ENCODE measurements around the gene TMEM229A.
"Not testable (repeated sequence)": the region's sequence is repeated elsewhere in the genome, so short reads cannot be mapped to it uniquely, and the experiment has no call there.

The TMEM229A gene

DNA sequence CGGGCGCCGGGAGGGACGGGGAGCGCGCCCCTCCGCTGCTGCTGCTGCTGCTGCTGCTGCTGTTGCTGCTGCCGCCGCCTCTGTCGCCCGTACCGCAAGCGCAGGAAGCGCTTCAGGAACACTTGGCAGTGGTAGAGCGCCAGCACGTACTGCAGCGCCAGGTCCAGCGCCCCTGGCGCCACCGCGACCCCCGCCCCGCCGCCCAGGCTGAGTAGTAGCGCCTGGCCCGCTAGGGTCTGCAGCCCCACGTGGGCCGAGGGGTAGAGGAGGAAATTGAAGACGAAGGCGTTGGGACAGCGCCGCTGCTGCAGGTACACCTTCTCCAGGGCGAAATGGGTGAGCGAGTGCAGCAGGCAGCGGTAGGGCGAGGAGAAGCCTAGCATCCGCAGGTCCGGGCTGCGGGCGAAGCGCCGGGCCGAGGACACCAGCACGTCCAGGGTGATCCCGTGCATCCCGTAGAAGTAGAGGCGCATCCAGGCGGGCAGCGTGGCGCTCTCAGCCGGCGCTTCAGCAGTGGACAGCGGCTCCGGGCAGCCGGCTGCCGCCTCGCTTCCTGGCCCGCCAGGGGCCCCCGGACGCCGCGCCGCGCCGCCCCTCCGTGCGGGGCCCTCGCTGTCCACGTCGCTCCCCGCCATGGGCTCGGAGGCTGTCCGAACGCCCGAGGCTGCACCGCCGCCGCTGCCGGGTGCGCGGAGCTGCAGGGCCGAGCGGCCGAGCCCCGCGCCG lies at the start of gene TMEM229A:
TMEM229A (minus strand) TSS at position 699 of the 726 bp plus-strand sequence; CDS start at position 635, 64 bp downstream.
- no peak for DNase-seq

DNA sequence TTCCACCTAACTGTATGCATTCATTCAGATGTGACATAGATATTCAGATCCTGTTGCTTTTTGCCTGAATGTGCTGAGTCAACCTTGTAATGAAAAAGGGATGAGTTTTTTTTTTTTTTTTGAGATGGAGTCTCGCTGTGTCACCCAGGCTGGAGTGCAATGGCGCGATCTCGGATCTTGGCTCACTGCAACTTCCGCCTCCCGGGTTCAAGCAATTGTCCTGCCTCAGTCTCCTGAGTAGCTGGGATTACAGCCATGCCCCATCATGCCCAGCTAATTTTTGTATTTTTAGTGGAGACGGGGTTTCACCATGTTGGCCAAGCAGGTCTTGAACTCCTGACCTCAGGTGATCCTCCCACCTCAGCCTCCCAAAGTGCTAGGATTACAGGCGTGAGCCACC lies 49.4 kb upstream of the TMEM229A start:
- DNase-seq, result not testable (repeated sequence)

DNA sequence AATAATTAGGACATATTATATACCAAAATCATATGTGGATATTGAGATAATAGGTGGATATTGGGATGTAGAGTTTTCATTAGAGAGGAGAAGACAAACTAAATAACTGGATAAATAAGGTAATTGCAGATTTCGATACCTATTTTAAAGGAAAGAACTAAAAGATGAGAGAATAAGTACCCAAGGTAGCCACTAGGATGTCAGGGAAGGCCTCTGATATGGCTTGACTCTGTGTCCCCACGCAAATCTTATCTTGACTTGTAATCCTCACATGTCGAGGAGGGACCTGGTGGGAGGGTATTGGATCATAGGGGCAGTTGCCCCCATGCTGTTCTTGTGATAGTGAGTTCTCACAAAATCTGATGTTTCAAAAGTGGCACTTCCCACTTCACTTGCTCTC lies 44.7 kb upstream of the TMEM229A start:
- no peak for DNase-seq

DNA sequence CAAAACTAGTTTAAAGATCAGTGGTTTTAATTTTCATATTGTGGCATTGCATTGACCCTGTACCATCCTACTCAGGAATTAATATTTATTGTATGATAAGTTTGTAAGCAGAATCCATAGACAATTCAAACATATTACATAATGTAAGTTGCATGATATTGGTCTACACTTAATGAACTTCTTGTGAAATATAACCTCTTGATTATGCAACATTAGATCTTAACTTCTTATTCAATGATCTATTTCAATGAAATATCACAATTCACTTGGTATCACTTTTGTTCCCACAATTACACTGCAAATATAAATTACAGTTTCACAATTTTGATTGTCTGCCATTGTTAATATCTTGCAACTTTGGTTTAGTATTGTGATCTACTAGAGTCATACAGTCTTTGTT lies 44.0 kb upstream of the TMEM229A start:
- DNase-seq, result no peak

DNA sequence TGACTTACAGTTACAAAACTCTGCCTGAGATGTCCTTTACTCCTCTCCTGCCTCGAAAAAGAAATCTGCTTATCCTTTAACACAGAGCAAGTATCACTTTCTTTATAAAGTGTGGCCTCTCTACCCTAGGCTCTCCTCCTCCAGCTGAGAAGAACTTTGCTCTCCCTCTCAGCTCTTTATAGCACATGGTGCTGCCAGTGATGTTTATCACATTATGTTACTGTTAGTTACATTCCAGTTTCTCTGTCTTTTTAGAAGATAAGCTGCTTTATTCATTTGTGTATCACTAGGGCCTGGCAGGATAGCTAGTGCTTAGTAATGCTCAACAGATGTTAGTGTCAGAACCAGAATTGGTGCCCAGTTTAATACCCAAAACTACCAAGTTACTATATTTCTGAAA lies 41.1 kb upstream of the TMEM229A start:
- DNase-seq, result no peak

DNA sequence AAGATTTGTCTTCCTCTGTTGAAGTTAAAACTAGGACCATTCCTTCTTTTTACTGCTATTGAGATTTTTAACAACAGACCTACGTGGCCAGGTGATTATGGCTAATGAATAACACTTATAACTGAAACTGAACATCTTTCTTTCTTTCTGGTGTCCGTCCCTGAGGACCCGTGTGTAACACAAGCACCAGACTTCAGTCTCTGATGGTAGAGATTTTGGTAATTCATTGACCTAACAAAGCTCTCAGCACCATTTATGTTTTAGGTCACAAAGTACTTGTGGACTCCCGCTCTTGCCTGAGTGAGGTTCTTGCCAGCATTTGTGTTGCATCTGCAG lies 40.4 kb upstream of the TMEM229A start:
- no peak for DNase-seq

DNA sequence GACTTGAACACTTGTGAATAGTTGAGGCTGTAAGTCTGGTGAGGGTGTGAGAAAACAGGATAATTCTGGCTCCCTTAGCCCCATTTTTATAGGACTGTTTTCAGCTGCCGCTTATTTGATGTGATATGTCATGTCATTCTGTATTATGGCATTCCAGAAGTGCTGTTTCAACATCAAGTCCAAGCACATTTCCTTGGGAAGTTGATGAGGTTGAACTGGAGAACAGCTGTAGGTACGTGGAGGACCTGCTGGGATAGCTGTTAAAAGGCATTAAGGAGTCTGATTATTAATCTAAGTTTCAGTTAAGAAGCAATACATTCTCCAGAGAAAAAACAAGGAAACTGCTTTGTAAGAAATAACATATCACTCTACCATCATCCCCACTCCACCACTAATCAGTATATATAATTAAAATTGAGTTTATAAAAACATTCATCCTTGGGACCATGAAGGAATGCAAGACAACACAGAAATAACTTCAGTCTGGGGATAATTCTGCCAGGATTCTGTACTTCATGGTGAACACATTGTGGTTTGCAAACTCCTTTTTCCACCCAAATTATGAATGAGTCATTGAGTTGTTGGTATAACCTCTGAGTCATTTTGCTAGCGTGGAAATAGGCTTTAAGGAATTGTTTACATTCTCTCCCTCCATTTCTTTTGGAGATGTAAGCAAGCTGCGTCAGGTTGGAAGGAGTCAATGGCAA lies 39.9 kb upstream of the TMEM229A start:
- no peak for DNase-seq

DNA sequence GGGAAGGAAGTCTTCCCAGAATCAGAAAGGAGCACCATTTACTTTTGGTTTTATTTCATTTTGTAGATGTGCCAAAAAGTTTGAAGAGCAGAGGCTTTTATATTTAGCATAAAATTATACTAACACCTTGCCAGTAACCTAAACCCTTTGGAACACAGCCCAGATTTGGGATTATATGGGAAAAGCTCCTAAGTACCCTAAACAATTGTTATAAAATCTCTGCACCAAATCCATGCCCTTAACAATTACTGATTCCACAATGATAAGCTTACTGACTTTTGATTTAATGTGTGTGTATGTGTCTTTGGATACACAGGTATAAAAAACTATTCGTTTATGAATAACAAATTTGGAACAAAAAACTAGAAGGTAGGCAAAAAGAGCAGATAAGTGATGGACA lies 39.0 kb upstream of the TMEM229A start:
- DNase-seq, result no peak

DNA sequence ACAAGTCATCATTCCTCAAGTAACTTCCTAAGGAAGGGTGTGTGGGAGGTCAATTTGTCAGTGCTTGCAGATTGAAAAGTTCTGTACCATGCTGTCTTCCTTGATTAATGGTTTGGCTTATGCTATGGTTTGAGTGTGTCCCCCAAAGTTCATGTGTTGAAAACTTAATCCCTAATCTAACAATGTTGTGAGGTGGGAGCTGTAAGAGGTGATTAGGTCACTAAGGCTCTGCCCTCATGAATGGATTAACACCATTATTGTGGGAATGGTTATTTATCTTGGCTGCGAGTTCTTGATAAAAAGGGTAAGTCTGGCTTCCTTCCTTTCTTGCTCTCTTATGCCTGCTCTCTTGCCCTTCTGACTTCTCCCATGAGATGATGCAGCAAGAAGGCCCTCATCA lies 29.3 kb upstream of the TMEM229A start:
- no peak for DNase-seq

DNA sequence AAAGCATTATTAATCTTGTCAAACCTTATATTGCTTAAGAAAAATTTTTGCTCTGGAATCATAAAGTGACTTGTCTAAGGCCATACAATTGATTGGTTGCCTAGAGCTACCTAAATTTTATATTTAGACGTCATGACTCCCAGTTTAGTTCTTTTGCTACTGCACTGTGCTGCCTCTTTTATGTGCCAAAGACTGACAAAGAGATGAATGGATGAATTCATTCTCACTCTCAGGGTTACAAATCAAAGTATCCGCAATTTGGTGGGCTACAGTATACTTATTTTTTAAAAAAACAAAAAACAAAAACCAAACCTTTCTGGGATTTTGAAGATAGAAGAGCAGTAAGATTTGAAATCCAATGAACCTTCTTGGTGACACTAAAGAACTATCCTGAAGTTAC lies 27.7 kb upstream of the TMEM229A start:
- DNase-seq, result no peak

DNA sequence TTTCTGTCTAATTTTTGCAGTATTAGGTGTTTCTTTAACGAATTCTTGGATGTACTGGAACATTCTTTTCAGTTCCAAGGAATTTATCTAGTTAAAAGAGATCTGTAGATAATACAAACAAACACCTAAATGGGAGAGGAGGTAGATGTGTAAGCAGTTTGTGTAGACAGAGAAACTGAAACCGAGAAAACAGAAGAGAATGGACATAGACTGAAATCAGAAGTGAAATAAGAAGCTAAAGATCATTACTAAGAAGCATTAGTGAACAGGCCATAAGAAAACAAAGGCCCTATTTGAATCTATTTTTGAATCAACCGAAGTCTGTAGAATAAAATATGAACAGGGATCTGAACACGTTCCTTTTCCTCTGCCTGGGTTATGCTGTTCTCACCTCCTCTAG lies 26.5 kb upstream of the TMEM229A start:
- no peak for DNase-seq

DNA sequence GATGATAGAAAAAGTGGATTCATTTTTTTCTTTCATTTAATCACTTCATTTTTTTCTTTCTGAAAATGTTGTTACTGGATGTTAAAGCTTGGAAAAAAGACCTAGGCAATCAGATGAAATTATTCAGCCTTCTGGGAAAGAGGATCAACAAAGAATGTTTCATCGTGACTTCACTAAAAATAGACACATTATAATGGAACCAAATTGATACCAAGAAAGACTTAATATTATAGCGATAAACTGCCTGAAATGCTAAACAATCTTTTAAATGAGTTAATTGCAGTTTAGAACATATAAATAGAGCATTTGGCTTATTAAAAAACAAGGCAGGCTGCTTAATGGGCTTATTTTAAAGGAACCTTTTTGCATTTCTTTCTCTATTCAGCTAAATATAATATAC lies 25.6 kb upstream of the TMEM229A start:
- DNase-seq, result no peak

DNA sequence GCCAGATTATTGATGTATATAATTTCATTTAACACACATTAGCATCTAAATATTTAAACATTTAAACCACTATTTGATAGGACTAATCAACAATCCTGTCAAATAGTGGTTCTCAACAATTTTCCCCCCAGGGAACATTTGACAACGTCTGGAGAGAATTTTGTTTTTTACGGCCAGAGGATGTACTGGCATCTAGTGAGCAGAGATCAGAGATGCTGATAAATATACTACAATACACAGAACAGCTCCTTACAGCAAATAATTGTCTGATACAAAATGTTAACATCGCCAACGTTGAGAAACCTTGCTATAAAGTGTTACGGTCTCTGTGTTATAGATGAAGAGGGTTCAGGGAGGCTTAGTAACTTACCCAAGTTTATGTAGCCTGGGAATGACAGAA lies 25.0 kb upstream of the TMEM229A start:
- DNase-seq, result no peak

DNA sequence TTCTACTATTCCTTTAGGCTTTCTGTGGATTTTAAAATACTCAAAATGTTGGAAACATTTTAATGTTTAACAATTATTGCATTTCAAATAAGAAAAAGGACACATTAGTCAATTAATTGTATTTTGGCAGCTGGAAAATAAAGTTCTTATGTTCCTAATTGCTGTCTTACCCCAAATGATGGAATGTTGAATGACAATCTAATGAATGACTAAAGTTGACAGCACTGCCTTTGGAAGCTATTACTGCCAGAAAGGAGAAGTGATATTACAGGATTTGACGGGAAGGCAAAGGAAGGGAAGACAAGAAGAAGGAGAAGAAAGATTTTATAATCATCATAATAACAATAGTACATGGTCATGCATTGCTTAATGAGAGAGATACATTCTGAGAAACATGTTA lies 23.4 kb upstream of the TMEM229A start:
- DNase-seq, result no peak

DNA sequence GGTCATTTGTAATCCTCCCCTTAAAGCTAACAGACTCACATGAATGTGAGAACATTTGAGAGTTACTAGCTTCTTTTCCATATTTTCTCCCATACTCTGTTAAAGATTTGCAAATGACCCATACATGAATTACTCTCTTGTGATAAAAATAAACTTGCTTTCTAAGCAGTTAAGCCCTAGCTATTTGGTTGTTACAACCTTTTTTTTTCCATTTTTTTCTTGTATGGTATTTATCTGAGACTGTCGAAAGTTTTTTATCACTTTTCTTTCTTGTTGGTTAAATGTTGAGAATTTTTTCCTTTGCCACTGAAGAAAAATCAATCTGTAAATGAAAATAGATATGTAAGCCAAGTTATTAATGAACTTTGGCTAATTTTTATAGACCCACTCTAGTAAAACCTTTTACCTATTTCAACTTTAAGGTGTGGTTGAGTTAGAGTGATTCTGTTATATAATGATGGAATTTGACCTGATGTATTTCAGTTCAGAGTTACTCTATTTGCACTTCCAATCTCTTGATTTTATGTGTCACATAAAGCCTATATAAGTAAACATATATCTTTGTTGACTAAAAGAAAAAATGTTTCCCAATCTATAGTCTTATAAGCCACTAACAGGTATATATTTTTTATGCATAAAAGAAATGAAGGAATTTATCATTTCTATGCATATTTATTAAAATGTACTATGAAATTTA lies 19.0 kb upstream of the TMEM229A start:
- no peak for DNase-seq

DNA sequence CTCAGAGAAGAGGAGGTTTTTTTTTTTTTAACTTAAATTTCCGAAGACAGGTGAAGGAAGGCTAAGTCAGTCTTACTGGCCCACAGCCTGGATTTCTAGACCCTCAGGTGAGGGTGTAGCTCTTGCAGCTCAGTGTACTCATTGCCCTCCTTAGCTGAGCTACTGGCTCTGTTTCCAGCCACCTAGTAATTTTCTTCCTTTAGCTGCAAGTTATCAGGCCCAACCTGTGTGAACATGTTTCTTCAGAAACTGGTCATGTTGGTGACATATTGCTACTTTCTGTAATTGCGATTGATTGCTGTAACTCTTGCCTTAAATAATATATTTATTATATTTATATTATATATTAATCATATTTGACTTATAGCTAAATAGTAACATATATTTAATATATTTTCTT lies 10.0 kb upstream of the TMEM229A start:
- no peak for DNase-seq

DNA sequence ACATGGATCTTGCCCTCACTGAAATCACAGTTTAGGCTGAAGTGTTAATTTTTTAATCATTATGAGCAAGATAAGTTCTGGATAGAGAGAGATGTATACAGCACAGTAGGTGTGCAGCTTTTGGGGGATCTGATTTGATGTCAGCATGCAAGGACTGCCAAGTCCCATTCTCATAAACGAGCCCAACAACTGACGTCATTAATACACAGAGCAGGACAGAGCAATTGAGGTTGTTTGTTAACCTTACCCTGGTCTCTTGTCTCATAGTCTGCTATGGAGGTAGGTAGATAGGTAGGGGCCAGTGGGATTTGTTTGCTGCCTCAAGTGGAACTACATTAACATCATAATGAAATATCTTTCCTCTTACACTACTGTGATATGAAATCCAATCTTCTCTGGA lies 8.6 kb upstream of the TMEM229A start:
- DNase-seq, result no peak

DNA sequence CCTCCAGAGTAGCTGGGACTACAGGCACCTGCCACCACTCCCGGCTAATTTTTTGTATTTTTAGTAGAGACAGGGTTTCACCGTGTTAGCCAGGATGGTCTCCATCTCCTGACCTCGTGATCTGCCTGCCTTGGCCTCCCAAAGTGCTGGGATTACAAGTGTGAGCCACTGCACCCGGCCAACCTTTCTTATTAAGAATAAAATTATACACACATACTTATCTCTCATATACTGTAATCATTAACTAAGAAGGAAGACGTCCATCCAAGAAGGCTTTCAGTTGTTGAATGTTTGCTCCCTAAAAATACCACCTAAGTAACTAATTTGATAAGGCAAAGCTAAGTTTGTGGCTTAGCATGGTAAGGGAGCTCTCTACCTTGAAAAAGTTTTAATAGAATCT lies 5.0 kb upstream of the TMEM229A start:
- DNase-seq, result not testable (repeated sequence)

DNA sequence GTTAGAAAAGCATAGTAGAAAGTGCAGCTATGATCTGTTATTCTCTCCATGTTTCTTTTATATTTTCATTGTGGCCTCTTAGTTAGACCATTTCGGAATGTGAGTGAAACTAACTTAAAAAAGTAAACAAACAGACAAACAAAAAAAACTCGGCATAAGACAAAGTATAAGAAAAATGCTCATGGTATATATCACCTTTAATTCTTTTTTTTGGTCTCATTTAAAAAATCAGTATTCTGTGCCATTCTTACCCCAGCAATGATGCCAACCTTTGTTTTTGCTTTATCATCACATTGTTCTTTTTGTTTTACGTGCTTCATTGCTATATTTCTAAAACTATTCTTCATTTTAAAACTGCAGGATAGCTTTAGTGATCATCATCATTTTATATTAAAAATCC lies 2.8 kb upstream of the TMEM229A start:
- no peak for DNase-seq

DNA sequence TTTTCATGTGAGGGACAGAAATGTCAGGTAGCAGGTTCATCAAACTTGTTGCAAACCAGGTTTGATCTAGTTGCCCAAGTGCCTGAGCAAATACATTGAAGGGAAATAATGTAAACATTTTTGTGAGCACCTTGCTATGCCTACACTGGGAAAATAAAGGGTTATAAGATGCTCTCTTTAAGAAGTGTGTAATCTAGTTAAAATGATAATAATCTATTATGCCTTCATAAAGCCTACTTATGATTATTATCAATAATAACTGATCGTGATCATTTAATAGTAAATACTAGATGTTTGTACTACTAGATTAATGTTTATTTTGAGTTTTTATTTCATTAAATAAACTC lies 1.9 kb upstream of the TMEM229A start:
- DNase-seq, result no peak

DNA sequence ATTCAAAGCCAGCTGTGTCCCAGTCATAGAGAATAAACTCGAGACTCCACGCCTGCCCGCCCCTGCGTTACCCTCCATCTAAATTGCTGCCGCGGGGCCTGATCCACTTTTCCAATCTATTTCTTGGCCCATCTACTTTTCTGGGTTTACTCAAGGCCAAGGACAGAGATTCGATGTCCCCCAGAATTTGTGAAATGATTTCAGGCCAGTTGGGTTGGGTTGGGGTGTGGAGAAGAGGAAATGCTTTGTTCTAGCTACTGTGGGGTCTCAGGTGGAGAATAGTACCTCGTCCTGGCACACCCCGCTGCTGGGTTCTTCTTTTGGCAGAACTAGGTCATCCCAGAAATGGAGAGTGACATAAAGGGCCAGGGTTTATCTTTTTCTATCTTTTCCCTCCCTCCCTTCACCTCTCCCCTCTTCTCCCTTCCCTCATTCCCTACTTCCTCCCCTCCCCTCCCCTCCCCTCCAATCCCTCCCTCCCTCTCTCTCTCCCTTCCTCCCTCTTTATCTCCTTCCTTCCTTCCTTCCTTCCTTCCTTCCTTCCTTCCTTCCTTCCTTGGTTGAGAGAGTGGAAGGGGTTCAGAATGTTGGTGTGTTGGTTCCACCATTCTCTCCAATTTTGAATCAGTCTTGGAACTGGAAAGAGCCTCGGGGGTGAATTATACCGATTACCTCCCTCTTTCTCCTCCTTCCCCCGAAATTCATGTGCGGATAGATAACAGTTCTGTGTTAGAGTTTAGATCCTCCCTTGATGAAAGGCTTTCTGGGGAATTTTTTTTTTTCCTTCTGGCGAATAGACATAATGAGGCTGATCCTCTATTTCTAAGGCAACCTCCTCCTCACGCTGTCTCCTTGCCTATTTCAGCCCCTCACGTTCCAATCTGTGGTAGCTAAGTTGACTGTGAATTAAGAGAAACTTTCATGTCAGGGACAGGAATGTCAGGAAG lies 1.2 kb upstream of the TMEM229A start:
- DNase-seq, result no peak

DNA sequence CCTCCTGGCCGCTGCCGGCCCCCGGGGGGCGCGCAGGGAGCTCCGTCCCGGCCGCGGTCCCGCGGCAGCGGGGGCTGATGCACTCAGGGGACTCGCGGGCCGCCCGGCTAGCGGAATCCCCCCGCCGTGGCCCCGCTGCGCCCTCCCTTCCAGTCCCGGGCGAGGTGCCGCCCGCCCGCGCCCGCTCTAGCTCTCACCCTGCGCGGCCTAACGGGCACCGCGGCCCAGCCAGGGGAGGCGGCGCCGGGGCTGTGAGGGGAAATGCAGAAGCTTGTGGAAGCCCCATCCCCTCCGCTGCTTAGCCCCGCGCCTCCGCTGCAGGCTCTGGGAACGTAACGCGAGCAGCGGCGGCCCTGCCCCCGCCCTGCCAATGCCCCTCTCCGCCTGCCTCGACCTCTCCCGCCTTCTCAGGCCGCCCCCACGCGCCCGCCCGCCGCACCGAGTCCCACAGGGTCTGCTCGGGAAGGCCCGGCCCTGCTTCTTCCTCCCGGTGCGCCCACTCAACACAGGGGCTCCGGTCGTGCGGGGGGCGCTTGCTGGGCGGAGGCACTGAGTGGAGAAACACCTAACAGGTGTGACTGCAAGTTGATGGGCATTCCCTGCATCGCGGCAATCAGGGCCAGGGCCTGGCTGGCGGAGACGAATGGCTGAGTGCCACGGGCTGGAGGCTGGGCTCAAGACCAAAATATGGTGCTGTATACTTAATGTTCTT lies 384 bp upstream of the TMEM229A start:
- DNase-seq, result no peak

DNA sequence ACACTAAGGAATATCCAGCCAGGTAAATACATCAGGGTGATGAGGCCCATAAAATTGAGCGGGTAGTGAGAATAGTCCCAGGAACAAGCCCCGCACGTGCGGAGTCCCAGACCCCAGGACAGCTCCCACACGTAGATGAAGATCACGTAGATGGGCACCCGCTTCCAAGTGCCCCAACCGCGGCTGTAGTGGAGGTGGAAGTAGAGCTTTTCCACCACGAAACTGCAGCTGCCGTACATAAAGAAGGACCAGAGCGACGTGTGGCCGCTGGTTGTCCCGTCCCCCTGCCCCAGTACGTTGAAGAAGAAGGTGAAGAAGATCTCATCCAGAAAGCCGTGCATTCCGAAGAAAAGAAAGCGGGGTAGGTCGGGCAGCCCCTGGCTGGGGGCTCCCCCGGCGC lies 948 bp downstream of the TMEM229A start:
- no peak for DNase-seq
